ENCODE data around the gene SMIM45.

Gene SMIM45

DNA sequence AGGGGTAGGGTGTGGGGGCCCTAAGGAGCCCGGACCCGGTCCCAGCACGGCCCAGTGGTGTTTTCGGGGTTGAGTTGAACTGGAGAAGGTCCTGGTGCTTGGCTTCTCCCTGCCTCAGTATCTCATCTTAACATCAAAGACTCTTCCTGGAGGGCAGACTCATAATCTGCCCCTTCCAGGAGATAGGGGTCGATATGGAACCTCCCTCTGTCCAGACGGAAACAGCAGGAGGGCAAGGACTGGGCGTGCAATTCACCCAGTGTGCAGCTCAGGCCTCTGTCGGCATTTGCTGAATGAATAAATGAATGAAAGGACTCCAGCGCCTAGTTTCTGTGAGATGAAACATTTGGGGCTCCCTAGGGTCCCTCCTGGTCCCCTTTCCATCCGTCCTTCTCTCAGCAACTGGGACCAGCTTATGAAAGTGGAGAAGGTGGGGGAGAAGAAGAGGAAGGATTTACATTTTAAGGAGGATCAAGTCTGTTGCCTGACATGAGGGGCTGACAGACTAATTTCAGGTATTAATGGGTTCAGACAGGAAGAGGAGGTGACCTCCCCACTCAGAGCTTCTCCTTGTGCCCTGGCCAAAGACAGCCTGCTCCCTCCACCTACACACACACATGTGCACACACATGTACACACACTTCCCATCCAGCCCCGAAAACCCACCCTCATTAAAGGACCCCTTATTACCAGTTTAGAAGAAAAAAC, 36.0 kb upstream of the SMIM45 start:
- DNase-seq: no peak

DNA sequence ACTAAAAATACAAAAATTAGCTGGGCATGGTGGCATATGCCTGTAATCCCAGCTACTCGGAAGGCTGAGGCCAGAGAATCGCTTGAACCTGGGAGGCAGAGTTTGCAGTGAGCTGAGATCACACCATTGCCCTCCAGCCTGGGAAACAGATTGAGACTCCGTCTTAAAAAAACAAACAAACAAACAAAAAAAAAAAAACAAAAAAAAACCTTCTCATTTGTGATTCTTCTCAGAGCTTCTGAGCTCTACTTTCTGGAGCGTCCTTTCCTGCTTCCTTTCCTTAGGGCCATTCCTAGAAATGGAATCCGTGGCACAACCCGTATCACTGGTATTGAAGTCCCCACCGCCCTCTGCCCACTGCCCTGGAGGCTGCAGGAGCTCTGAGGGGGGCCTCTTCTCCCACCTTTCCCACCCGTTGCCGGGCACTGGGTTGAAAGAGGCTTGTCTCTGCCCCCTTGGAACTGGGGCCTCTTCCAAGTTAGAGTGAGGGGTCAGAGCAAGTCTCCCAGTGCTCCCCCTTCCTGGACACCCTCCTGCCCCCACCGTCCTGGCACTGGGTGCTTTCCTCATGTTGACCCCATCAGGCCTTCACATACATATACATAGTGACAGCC, 35.1 kb upstream of the SMIM45 start:
- DNase-seq: no peak

DNA sequence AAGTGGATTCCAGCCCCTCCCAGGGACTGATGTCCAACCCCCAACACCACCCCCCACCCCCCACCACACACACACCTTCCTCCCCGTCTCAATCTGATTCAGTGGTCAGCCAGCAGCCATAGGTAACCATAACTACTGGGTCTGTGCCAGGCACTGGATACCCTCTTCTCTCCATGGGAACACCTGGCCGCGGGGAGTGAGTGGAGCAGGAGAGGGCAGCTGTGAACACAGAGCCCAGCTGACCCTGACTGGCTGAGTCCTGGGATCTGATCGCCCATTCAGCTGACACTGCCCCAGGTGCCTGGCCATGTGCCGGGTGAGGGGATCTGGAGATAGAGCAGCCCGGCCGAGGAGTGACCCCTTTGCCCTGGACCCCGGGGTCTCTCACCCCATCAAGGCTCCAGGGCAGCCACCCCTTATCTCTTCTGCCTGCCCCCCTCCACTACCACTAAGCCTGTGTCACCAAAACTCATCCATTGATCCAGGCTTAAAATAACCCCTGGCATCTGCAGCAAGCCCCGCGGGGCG, 34.5 kb upstream of the SMIM45 start:
- no peak for DNase-seq

DNA sequence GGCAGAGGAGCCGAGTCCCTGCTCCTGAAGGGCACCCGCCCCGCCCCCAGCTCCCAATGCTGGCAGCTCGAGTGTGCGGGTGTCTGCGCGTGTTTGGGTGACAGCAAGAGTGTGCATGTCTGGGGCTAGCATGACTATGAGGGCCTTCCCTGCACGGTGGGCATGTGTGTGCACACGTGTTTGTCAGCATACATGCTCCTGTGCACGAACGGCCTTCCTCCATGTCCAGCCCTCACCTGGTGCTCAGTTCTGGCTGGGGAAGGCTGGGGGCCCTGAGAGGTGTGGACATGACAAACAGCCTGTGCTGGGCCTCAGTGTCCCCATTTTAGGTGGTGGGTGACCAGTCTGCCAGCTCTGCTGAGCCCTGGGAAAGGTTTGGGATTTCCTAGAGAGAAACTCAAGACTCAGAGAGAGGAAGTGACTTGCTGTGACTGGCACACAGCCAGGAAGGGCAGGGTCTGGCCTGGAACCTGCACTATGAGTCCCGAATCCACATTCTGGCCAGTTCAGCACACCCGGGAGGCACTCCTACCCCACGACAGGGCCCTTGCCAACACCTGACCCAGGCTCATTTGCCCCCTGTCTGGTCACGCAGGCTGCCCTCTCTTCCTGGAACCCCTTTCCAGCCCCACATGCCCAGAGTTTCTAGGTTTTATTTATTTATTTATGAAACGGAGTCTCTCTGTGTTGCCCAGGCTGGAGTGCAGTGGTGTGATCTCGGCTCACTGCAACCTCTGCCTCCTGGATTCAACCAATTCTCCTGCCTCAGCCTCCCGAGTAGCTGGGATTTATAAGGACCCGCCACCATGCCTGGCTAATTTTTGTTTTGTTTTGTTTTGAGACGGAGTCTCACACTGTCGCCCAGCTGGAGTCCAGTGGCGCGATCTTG, 33.8 kb upstream of the SMIM45 start:
- no peak for DNase-seq

DNA sequence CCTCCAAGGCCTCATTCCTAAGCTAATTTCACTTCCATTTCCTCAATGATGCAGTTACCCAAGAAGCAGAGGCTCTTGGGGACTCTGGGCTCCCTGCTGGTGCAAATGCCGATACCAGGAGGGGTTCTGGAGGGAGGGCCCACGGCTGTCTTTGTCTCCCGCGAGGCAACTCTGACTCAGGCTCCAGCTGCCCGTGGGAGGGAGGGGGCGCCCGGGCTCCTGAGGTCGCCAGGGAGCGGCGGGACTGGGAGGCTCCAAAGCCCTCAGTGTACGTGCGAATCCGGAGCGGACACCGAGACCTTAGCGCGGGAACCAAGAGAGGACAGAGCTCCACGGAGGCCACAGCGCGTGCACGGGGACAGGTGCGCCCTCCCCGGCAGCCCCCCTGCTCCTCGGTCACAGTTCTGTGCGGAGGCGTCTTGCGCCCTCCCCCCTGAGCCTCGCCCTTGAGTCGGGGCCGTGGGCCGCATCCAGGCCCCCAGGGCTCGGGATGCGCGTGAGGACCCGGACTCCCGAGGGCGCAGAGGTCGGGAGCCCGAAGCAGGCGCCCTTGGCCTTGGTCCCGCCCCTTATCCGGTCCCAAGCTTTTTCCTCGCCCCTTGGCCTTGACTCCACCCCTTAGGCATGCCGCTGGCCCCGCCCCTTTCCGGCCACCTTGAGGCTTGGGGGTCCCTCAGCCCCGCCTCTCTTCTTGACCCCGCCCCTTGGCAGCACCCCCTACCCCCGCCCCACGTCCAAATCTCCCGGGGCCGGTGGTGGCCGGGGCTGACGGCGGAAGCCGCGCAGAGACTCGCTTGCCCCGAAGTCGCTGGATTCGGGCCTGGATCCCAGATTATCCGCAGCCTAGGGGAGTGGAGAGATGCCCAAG, 32.4 kb upstream of the SMIM45 start:
- no peak for DNase-seq

DNA sequence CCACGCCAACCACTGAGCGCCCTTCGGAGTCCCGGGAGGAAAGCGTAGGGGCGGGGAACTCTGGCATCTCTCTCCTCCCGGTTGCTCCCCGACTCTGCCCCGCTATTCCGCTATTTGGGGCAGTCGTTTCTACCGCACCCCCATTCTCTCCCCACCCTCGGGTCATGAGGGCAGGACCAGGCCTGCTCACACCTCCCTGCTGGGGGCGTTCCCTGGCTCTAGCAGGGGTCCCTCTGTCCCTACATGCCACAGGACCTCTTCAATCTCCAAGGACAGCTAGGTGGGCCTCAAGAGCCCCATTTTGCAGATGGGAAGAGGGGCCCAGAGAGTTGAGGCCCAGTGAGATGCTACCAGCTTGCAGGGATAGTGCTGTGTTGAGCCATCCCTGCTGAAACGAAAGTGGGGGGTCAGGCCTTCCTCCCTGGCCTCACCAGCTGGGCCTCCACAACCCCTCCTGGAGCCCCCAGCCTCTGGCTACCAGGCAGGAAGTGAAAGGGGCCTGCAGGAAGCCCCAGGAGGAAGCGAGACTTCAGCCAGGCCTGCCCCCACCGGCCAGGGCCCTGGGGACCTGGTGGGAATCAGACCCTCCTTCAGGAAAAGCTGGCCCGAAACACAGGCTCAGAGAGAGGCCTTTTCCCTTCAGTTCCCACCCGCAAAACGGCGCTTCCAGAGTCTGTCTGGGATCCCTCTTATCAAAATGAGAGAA, 31.5 kb upstream of the SMIM45 start:
- DNase-seq: no peak

DNA sequence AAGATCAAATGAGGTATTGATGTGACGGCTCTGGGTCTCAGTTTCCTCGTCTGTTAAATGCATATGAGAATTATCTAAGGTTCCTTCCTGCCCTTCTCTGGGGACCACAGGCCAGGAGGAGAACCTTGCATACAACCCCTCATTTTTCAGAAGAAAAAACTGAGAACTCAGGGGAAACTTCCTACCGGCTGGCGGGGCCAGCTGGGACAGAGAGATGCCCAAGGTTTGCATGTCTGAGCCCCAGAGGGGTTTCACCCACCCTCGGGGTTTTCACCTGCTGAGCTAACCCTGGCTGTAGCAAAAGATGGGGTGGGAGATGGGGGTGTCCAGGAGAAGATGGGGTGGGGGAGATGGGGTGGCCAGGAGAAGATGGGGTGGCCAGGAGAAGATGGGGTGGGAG, 29.6 kb upstream of the SMIM45 start:
- DNase-seq: no peak

DNA sequence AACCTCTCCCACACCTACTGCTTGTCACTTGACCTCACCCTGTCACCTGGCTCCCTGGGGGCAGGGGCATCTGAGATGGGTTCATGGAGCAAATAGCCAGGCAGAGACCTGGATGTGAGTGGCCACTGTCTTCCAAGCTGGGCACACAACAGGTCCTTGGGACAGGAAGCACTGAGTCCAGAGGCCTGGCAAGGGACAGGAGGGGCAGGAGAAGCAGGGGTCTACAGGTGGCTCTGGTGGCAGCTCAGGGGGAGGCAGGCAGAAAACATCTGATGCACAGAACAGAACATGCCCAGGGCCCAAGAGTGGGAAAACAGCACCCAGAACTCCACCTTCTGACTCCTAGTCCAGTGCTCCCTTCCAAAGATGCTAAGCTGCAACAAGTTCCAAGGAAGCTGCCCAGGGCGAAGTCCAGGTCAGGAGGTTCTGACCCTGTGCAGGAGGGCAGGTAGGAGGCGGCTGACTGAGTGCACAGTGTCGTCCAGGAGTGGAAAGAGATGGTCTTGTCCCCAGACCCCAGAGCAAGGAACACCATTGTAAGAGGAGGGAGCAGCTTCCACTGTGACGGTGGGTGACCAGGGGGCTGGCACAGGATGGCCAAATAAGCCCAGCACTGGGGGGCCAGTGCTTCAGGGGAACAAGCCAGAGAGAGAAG, 28.9 kb upstream of the SMIM45 start:
- DNase-seq: no peak

DNA sequence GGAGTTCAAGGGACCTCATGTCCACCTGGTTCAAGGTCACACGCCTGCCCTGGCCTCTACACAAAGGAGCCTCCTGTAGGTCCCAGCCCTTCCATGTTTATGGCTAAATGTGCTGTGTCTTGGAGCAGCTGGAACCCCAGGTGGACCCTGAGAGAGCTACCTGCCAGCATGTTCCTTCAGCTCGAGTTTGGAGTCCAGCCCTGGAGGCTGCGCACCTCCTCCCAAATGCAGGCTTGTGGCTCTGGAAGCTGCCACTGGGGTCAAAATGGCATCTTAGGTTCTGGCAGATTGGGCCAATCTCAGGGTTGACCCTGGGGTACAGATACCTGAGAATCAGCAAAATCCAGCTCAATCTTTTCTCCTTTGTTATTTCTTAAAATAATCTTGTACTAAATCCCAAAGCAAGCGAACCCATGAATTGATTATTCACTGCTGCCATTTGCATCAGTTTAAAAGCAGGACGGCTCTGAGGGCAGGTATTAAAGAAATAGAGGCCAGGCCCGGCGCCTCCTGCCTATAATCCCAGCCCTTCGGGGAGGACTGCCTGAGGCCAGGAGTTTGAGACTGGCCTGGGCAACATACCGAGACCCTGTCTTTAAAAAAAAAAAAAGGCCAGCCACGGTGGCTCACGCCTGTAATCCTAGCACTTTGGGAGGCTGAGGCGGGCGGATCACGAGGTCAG, 28.2 kb upstream of the SMIM45 start:
- no peak for DNase-seq

DNA sequence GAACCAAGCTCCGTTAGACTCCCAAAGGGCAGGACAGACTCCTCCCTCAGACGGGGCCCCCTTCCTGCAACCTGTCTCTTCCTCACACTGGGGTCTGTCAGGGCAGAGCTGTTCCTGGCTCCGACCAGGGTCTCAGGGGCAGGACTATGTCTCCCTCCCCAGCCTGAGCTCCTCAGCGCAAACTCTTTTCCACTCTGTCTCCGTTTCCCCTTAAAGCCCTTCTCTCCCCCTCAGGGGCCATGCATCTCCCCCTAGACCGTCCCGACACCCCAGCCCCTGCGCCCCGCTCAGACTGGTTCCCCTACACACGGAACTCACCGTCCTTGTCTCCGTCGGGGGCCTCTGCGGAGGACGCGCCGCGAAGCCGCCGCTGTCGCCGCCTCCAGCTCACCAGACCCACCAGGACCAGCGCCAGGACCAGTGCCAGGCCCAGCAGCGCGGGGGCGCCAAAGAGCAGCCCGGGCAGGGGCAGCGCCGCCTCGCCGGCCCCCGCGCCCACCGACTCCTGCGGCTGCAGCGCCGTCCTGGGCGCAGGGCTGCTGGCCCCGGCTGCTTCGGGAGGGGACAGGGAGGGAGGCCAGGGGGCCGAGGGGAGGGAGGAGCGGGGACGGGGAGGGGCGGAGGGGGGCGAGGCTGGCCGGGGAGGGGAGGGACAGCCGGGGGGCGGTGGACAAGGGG, 26.0 kb upstream of the SMIM45 start:
- DNase-seq: no peak

DNA sequence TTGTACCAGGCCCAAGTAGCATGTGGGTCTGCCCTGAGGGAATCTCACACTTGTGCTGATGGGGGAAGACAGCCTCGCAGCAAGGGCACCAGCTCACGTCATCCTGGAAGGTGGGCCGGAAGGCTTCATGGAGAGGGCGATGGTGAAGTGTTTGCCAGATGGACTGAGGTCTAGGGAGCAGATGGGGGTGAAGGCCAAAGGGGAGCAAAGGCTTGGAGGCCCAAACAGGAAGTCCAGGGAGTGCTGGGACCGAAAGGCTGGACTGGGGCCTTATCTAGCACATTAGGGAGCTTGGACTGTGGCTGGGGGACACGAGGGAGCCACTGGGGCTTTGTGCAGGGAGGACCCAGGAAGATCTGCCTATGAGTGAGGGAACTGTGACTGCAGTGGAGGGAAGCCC, 24.1 kb upstream of the SMIM45 start:
- DNase-seq: no peak

DNA sequence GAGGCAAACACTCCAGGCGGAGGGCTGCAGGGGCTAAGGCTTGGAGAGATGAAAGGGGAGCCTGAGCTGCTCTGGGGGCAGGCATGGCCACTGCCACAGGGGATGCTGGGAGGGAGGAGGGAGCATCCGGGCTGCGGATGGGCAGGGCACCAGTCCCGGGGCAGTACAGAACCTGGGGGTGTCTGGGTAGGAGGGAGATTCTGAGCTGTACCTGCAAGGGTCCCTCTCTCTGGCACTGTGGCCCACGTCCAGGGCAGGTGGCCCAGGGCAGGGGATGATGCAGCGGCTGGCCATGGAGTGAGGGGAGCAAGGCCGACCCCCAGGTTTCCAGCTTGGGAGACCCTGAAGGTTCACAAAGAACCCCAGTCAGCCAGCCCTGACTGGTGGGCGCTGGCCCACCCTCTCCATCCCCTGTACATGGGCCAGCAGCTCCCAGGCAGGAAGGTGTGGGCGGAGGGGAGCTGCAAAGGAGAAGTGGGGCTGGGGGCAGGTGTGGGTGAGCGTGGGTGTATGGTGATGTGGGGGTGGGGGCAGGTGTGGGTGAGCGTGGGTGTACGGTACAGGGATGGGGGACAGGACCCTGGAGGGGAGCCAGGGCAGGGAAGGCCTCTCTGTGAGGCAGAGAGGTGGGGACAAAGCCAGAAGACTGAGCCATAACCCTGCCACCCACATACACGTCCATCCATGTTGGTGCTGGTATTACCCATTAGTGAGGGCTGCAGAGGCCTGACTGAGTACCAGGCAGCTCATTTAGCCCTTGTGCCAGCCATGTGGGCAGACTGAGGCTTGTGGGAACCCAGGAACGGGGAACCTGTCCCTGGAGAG, 23.1 kb upstream of the SMIM45 start:
- no peak for DNase-seq

DNA sequence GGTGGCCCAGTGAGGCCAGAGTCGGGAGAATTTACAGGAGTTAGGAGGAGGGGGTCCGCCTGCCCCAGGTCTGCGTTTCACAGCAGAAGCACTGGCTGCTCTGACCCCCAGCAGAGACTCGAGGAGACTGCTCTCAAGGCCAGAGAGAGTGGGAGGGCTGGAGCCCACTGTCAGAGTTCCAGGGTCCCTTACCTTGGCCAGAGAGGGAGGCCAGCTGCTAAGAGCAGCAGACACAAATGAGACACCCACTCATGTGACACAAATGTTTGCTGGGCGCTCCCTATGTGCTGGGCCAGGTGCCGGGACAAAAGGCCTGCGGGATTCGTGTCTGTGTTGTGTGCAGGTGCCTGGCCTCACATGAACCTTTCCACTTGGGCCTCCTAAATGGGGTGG, 22.5 kb upstream of the SMIM45 start:
- DNase-seq: no peak

DNA sequence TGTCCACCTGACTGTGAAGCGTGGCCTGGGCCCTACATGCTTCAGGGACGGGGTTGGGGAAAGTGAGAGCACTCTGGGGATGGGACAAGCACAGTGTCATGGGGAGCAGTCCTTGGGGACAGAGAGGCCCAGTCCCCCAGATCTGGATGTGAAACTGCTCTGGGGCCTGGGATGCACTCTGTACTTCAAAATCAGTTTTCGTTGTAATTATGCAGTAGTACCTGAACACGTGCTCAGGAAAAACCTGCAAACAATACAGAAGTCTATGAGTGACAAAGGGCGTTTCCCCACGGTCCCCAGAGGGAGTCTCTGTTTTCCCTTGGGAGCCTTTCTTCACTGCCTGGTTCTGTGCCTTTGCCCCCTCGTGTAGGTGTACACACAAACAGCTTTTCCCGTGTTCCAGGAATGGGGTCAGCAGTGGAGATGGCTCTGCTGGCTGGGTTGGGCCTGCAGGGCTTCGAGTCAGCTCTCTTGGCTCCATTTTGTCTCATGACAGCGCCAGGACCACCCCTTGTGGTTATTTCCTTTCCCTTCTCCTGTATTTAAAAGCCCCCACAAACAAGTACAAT, 20.2 kb upstream of the SMIM45 start:
- DNase-seq: no peak

DNA sequence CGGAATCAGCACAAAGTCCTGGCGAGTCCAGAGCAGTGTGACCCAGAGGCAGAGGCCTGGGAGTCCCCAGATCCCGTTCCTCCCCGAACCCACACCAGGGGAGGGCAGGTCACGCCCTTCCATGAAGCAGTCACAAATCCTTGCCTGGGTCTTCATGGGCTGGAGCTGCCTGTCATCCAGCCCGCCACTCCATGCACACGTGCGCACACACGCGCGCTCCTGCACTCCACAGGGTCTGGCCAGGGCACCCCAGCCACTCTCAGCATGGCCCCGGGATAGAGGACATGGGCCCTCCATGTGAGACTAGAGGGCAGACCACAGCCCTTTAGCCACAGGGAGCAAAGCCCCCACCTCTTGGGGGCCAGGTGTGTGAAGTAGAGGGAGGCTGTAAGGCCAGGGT, 19.6 kb upstream of the SMIM45 start:
- no peak for DNase-seq

DNA sequence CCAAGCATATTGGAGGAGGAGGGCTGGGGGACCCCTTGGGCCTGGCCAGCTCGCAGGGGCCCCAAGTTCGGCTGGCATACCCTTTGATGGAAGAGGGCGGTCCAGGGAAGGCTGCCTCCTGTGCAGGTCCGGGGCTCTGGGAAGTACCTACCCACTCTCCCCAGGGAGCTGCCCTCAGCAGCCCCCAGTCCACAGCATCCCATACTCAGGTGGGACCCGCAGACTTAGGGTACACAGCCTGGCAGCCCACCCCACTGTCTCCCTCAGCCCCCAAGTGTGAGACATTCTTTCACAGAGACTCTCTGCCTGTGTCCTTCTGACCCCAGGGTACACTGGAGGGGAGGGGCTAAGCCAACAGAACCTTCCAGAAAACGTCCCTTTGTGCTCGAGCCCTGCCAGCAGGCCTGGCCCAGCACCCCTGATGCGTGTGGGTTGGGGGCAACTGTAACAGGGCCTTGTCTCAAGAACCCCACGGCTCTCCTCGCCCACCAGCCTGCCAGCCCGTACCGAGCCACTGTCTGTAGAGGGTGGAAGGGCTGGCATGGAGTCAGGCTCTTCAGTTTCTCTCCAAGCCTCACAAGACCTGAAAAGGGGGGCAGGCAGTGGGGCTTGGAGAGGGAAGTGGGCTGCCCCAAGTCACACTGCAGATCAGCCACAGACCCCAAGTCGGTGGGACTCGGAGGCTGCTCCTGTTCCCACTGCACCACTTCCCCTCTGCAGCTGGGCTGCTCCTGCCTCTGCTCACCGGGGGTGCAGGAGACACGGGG, 18.4 kb upstream of the SMIM45 start:
- no peak for DNase-seq

DNA sequence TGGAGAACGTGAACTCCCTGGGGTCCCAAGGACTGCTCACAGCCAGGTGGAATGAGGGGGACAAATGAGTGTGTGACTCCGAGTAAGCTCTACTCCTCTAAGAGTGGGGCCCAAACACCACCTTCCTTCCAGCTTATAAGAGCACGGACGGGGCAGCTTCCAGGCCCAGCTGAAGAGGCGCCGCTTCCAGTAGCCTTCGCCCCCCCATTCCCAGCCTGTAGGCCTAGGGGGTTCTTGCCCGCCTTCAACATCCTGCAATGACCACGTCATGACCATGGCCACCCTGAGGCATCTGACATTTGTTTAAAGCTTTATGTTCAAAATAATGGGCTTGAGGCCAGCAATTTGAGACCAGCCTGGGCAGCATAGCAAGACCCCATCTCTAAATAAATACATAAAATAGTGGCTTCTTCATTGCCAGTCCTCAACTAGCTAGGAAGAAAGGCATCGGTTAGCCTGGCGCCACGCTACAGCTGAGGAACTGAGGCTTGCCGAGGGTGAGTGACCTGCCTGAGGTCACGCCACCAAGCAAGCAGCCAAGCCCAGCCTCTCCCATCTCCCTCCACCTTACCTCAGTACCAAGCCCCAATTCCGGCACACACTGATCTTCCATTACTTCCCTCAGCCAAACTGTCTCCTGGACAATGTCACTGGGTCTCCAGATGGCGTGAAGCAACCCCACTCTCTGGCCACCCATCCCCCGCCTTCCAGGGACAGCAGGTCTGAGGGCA, 17.5 kb upstream of the SMIM45 start:
- no peak for DNase-seq

DNA sequence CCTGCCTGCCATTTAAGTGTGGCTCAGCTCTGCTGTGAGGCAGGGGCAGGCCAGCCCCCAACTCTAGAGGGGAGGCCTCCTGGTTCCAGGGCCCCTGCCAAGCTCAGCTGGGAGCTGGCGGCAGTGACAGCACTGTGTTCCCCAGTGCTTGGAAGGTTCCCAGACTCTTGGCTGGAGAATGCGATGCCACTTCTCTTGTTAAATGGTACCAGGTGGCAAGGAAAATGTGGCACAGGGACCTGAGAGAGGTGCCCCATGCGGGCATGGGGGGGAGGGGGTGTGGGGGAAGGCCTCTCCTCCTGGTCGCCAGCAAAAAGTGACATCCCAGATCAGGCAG, 17.0 kb upstream of the SMIM45 start:
- DNase-seq: no peak

All from NCI-H1417 treated with DMSO at 0.1 percent for 48 hours (cell line).